GM12865 (cell line): ENCODE results near the gene BRD3OS.

ENCODE experiments used
- DNase-seq: peaks from one replicate; pipeline ENCODE4 v3.0.0; 2010; ENCODE audit warnings: low read depth
- H3K4me3 ChIP-seq: 2 replicates; pipeline ENCODE4 v1.5.1; 2011; ENCODE audit warnings: mild to moderate bottlenecking, low read depth, low read length, control low read depth
- TF ChIP-seq, protein P1 (sequence below): IDR thresholded peaks from 2 replicates; pipeline ENCODE4 v1.5.1; 2011; ENCODE audit warnings: low read length, control low read depth, low read depth, inconsistent platforms; ENCODE audit not compliant: insufficient read depth; ENCODE audit errors: missing control alignments

BRD3OS gene

DNA sequence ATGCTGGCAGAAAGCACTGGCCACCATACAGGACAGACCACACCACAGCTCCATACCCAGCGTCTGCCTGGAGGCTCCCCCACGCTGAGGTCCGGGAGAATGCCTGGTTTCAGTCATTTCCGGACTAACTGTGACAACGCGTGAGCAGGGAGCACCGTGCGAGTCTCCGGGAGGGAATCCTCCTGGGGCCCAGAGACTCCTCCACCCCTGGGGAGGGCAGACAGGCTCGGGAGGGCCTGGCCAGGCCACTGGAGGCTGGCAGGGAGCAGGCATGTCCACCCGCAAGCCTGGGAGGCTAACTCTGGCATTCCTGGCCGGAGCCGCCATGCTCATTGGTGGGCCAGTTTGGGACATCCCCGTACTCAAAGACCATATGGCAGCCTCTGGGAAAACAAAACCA, 6.5 kb downstream of the BRD3OS start:
- DNase-seq, result no peak
- H3K4me3 ChIP-seq, result no peak overlapping the region
- TF ChIP-seq, protein P1, sequence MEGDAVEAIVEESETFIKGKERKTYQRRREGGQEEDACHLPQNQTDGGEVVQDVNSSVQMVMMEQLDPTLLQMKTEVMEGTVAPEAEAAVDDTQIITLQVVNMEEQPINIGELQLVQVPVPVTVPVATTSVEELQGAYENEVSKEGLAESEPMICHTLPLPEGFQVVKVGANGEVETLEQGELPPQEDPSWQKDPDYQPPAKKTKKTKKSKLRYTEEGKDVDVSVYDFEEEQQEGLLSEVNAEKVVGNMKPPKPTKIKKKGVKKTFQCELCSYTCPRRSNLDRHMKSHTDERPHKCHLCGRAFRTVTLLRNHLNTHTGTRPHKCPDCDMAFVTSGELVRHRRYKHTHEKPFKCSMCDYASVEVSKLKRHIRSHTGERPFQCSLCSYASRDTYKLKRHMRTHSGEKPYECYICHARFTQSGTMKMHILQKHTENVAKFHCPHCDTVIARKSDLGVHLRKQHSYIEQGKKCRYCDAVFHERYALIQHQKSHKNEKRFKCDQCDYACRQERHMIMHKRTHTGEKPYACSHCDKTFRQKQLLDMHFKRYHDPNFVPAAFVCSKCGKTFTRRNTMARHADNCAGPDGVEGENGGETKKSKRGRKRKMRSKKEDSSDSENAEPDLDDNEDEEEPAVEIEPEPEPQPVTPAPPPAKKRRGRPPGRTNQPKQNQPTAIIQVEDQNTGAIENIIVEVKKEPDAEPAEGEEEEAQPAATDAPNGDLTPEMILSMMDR, result no peak

DNA sequence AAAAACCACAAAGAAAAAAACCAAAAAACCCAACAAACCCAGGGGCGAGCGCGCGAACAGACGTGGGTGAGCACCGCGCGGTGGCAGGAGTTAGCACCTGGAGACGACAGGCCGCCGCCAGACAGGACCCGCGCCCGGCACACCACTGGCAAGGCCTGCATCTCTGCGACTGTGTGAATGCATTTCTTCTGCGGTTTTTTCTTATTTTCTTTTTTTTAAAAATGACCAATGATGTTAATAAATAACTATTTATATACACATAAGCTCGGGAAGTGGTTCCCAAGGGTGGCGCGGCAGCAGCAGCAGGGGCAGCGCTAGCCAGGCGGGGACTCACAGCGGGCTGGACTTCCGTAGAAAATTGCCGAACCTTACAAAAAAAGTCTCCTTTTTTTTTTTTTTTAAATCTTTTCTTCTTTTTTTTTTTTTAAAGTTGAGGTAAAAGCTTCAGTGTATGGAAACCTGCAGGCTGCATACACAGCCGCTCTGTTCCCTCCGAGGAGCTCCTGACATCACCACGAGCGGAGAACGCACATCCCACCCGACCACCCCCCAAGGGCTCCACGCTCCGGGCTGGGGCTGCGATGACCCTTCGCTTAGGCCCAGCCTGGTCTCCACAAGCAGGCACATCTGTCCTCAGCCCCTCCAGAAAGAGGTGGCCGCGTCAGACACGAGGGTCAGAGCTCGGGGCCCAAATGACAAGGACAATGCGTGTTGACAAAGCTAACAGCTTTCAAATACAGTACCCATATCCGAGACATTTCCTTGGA, 7.4 kb downstream of the BRD3OS start:
- no peak for DNase-seq
- no peak overlapping the region for H3K4me3 ChIP-seq
- TF ChIP-seq, protein P1, result no peak

DNA sequence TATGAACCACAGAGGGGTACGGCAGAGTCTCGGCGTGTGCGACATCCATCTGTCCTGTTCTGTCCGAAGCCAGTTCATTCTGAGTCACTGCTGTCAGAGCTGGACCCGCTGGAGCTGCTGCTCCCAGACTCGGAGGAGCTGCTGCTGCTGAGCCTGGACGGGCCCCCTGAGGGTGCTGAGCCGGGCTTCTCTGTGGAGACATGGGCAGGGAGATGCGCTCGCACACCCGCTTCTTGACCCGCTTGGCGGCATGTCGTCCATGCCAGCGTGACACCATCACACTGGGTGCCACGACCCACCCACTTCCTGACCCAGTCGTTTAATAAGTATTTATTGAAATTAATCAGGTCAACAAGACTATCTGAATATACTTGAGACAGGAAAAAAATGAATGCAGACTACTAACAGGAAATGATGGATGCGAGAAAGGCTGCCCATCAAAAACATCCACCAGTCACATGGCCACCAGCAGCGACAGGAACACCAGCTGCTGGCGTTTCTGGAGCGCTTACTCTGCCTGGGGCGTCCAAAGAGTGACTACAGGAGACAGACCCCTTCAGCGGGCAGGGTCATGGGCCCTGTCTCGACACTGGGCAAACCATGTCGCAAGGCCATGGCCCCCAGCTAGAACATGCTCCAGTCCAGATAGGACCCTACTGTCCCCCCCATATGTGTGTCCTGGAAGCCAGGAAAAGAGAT, 8.4 kb downstream of the BRD3OS start:
- H3K4me3 ChIP-seq, result no peak overlapping the region
- TF ChIP-seq, protein P1, result no peak
- DNase-seq, result no peak

DNA sequence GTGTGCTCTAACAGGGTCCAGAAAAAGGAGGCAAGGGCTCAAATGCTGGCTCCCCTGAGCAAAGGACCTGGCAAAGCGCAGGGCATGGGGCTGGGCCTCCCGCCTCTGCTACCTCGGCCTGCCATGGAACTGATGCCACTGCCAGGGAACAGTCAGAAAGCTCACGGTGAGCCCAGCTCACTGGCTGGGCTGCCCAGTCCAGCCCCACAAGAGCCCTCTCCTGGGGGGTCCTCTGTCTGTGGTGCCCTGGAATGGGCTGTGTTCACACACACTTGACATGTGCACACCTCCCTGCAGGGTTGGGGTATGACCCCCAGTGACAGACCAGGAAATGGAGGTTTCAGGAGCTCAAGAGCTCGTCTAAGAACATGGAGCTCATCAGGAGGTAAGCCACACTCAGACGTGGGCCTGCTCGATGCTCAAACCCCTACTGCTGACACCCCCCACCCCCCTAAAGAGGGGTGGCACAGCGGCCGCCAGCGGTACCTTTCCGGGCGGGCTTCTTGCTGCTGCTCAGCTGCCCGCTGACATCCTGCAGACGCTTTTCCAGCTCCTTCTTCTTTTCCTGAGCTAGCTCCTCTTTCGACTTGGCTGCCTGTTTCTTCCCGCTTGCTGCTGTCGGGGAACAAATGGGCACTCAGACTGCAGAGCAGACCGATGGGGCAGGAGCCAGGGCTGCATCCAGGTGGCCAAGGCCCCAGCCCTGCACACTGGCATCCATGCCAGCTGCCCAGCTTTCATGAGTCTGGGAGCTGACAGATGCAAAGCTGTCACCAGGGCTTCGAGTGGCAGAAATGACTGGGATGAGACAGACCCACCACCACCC, 9.1 kb downstream of the BRD3OS start:
- DNase-seq, result no peak
- no peak overlapping the region for H3K4me3 ChIP-seq
- TF ChIP-seq, protein P1, result no peak

DNA sequence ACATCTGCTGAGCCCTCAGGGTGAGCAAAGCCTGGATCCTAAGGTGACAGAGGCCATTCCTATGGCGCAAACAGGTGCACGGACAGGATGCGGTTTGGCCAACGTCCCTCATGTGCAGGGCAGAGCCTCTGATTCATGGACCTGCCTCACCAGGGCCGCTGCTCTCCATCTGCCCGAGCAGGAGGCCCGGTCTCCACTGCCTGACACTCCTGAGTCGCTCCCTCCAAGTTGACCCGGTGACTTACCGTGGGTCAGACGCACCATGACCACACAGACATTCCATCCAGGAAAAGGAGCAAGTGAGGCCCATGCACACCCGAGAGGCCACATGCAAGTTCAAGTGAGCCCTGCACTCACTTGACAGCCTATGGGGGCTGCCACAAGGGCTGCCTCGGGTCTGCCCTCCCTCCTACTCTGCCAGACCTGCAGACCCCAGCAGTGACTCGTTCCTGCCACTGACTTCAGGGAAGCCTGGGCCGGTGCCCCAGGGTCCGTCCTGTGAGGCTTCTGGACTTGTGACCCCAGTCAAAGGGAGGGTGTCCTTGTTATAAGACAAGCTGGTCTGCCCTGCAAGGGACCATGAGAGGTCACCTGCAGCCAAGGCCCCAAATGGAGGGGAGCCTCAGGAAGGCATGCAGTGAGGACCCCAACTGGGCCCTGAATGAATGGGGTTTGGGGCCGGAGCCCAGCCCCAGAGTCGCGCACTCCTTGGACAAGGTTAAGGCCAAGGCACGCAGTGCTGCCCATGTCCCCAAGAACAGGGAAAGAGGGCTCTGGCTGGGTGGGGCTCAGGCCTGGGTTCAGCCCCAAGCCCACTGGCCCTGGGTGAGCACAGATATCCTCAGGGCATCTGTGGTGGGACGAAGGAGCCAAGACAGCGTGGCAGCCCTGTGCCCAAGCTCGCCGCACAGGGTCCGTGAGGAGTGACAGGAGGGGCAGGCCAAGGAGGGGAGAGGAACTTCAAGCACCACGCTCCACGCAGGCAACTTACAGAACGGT, 10.1 kb downstream of the BRD3OS start:
- DNase-seq, result no peak
- no peak overlapping the region for H3K4me3 ChIP-seq
- TF ChIP-seq, protein P1, result no peak

DNA sequence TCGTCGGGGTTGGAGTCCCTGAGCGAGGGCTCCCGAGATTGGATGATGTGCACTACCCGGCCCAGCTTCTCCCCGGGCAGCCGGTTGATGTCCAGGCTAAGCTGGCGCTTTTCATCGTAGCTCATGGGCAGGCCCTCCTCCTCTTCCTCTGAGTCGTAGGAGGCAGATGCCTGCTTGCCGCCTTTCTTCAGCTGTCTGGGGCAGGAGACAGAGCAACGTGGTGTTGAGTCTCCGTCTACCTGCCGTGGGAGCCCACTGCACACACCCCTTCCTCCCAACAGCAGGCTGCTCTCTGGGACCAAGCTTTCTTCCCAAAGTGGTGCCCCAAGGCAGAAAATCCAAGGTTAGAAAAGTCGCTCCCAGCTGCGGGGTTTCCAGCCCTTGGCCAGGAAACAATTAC, 10.8 kb downstream of the BRD3OS start:
- TF ChIP-seq, protein P1, result no peak
- no peak overlapping the region for H3K4me3 ChIP-seq
- DNase-seq, result no peak
